Measurements from ENCODE around the gene RPA3.

DNA sequence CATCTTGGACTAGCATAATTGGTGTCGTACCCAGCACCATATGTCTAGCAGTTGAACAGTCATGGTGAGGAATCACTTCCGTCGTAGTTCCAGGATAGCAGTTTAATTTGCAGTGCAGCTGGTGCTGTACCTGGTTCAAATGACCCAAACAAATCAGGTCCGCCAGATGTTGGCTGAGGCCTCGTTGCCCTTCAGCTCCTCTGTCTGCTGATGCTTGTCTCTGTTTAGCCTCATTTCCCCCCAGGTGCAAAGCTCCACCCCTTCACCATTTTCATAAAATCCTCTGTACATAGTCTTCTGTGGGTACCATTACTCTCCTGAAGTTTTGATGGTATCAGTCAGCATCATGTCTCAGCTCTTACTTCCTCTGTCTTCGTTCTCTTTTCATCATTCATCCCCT lies 42.7 kb downstream of the RPA3 start:
- TF ChIP-seq CTCF (IDR thresholded peaks at IDR 0.05; ENCODE audit: low read depth, low read length) (no peak), POLR2A (IDR thresholded peaks at IDR 0.05; ENCODE audit: extremely low read depth, insufficient read length) (no peak)
